H9 (cell line): Measurements from ENCODE around the gene MAD1L1. TPM values are rescaled to one million over a fixed set of nuclear protein-coding genes. Genes with fewer than 3 reads are reported as not detected.

Experiments
- DNase-seq: peaks from one replicate; pipeline ENCODE4 v3.0.0-alpha.2; 2017
- H2AFZ ChIP-seq: one replicate; pipeline ENCODE4 v1.6.1; 2013; ENCODE audit warnings: mild to moderate bottlenecking, low read length, control low read depth, moderate library complexity
- H2AK5ac ChIP-seq: 2 replicates; pipeline ENCODE4 v1.6.1; 2013; ENCODE audit warnings: low read length, control low read depth, mixed read lengths; ENCODE audit not compliant: insufficient read length
- H2BK120ac ChIP-seq: one replicate; pipeline ENCODE4 v1.6.1; 2013; ENCODE audit warnings: low read depth, mild to moderate bottlenecking, low read length, control low read depth, inconsistent platforms; ENCODE audit not compliant: poor library complexity, severe bottlenecking
- H2BK12ac ChIP-seq: 2 replicates; pipeline ENCODE4 v1.6.1; 2013; ENCODE audit warnings: low read length, control low read depth, mixed read lengths, low read depth; ENCODE audit not compliant: insufficient read length
- H2BK15ac ChIP-seq: 2 replicates; pipeline ENCODE4 v1.6.1; 2013; ENCODE audit warnings: low read depth, low read length, control low read depth
- H2BK20ac ChIP-seq: one replicate; pipeline ENCODE4 v1.6.1; 2013; ENCODE audit warnings: low read depth, mild to moderate bottlenecking, low read length, control low read depth, inconsistent platforms; ENCODE audit not compliant: poor library complexity, severe bottlenecking
- H2BK5ac ChIP-seq: 2 replicates; pipeline ENCODE4 v1.6.1; 2013; ENCODE audit warnings: low read length, control low read depth, mixed read lengths; ENCODE audit not compliant: insufficient read length
- H3K14ac ChIP-seq: 2 replicates; pipeline ENCODE4 v1.6.1; 2013; ENCODE audit warnings: low read length, control low read depth; ENCODE audit not compliant: insufficient read depth
- H3K18ac ChIP-seq: 2 replicates; pipeline ENCODE4 v1.6.1; 2013; ENCODE audit warnings: low read depth, mild to moderate bottlenecking, mixed read lengths, low read length, control low read depth; ENCODE audit not compliant: insufficient read length
- H3K23ac ChIP-seq: 2 replicates; pipeline ENCODE4 v1.6.1; 2013; ENCODE audit warnings: low read length, control low read depth, mixed read lengths, low read depth; ENCODE audit not compliant: insufficient read length
- H3K23me2 ChIP-seq: 2 replicates; pipeline ENCODE4 v1.6.1; 2013; ENCODE audit warnings: low read depth, mild to moderate bottlenecking, mixed read lengths, low read length, control low read depth; ENCODE audit not compliant: insufficient read length, poor library complexity, severe bottlenecking
- H3K27ac ChIP-seq: 2 replicates; pipeline ENCODE4 v1.5.1; 2013; ENCODE audit warnings: low read length, control low read depth, mixed read lengths, low read depth; ENCODE audit not compliant: insufficient read length
- H3K27me3 ChIP-seq: 2 replicates; pipeline ENCODE4 v1.6.1; 2013; ENCODE audit warnings: low read length, control low read depth, inconsistent platforms; ENCODE audit not compliant: insufficient read depth
- H3K4ac ChIP-seq: 2 replicates; pipeline ENCODE4 v1.6.1; 2013; ENCODE audit warnings: low read depth, mild to moderate bottlenecking, control low read depth, inconsistent platforms, low read length, moderate library complexity
- H3K4me1 ChIP-seq: 2 replicates; pipeline ENCODE4 v1.6.1; 2013; ENCODE audit warnings: low read length, control low read depth, inconsistent platforms; ENCODE audit not compliant: insufficient read depth
- H3K4me2 ChIP-seq: 2 replicates; pipeline ENCODE4 v1.6.1; 2013; ENCODE audit warnings: low read length, control low read depth, mixed read lengths; ENCODE audit not compliant: insufficient read length, insufficient read depth
- H3K56ac ChIP-seq: 2 replicates; pipeline ENCODE4 v1.6.1; 2013; ENCODE audit warnings: low read depth, mild to moderate bottlenecking, mixed read lengths, low read length, control low read depth; ENCODE audit not compliant: insufficient read length
- H3K79me1 ChIP-seq: 2 replicates; pipeline ENCODE4 v1.6.1; 2013; ENCODE audit warnings: low read depth, mild to moderate bottlenecking, moderate library complexity, low read length, control low read depth, inconsistent platforms; ENCODE audit not compliant: insufficient read depth, poor library complexity, severe bottlenecking
- H3K79me2 ChIP-seq: 2 replicates; pipeline ENCODE4 v1.6.1; 2013; ENCODE audit warnings: low read length, control low read depth, inconsistent platforms; ENCODE audit not compliant: insufficient read depth
- H3K9ac ChIP-seq: 2 replicates; pipeline ENCODE4 v1.6.1; 2013; ENCODE audit warnings: low read length, control low read depth, mixed read lengths; ENCODE audit not compliant: insufficient read length; ENCODE audit errors: extremely low read depth
- H3K9me3 ChIP-seq: one replicate; pipeline ENCODE4 v1.6.1; 2013; ENCODE audit warnings: low read depth, low read length, inconsistent platforms; ENCODE audit not compliant: control insufficient read depth
- H3T11ph ChIP-seq: one replicate; pipeline ENCODE4 v1.6.1; 2013; ENCODE audit warnings: mild to moderate bottlenecking, low read length, control low read depth, inconsistent platforms
- H4K20me1 ChIP-seq: one replicate; pipeline ENCODE4 v1.6.1; 2013; ENCODE audit not compliant: control insufficient read depth, insufficient read length, insufficient read depth
- H4K5ac ChIP-seq: 2 replicates; pipeline ENCODE4 v1.6.1; 2013; ENCODE audit warnings: low read depth, mild to moderate bottlenecking, mixed read lengths, low read length, control low read depth; ENCODE audit not compliant: insufficient read length
- H4K8ac ChIP-seq: replicated peaks from 2 replicates; pipeline ENCODE4 v1.6.1; 2013; ENCODE audit warnings: low read length, control low read depth, mixed read lengths, low read depth; ENCODE audit not compliant: insufficient read length
- H4K91ac ChIP-seq: 2 replicates; pipeline ENCODE4 v1.6.1; 2013; ENCODE audit warnings: low read depth, mild to moderate bottlenecking, moderate library complexity, mixed read lengths, low read length, control low read depth; ENCODE audit not compliant: insufficient read length
- H3K27ac Mint-ChIP-seq, 3 experiments: 2 replicates in 2 of 3; 3 replicates in 1 of 3; pipeline ENCODE4 v1.8.0; 2020 to 2021; ENCODE audit warnings: mixed read lengths in 3 of 3, mild to moderate bottlenecking in 1 of 3, moderate library complexity in 1 of 3
- H3K27me3 Mint-ChIP-seq: 2 replicates; pipeline ENCODE4 v1.8.0; 2021; ENCODE audit warnings: low read depth, mild to moderate bottlenecking, moderate library complexity, mixed read lengths
- H3K36me3 Mint-ChIP-seq, 3 experiments: 2 replicates in 2 of 3; 3 replicates in 1 of 3; pipeline ENCODE4 v1.8.0; 2020 to 2021; ENCODE audit warnings: low read depth in 3 of 3, mixed read lengths in 3 of 3; ENCODE audit not compliant: insufficient read depth in 1 of 3
- H3K4me1 Mint-ChIP-seq, 2 experiments: 2 replicates each; pipeline ENCODE4 v1.8.0; 2020; ENCODE audit warnings: mixed read lengths in 2 of 2
- H3K4me3 Mint-ChIP-seq, 2 experiments: 2 replicates in 1 of 2; 3 replicates in 1 of 2; pipeline ENCODE4 v1.8.0; 2020 to 2021; ENCODE audit warnings: mild to moderate bottlenecking in 2 of 2, mixed read lengths in 2 of 2, moderate library complexity in 1 of 2
- H3K9me3 Mint-ChIP-seq, 2 experiments: 2 replicates in 1 of 2; 3 replicates in 1 of 2; pipeline ENCODE4 v1.8.0; 2020; ENCODE audit warnings: mild to moderate bottlenecking in 2 of 2, mixed read lengths in 2 of 2, moderate library complexity in 1 of 2
- WGBS: extraction: QIAGEN DNeasy Blood & Tissue Kit; methylation state at CpG from one replicate; pipeline ENCODE4 v1.1.7; 2013; ENCODE audit warnings: missing lambda C conversion rate, low lambda C conversion rate, mixed read lengths; ENCODE audit not compliant: insufficient read length; ENCODE audit errors: extremely low coverage; 5-methylcytosine and 5-hydroxymethylcytosine counted together
- total RNA-seq: library from RNA; stranded (reverse); gene quantifications from 2 replicates; pipeline ENCODE4 v1.2.1, GENCODE V29; 2021
- TF ChIP-seq, protein P1 (sequence below): fragments of 200-600 bp; sonication (generic); conservative IDR thresholded peaks from 3 replicates; pipeline ENCODE4 v1.8.0; 2021; ENCODE audit warnings: antibody characterized with exemption, mild to moderate bottlenecking

MAD1L1 gene
- total RNA-seq, 1 experiment from 2014 or later: 39.0 TPM

DNA sequence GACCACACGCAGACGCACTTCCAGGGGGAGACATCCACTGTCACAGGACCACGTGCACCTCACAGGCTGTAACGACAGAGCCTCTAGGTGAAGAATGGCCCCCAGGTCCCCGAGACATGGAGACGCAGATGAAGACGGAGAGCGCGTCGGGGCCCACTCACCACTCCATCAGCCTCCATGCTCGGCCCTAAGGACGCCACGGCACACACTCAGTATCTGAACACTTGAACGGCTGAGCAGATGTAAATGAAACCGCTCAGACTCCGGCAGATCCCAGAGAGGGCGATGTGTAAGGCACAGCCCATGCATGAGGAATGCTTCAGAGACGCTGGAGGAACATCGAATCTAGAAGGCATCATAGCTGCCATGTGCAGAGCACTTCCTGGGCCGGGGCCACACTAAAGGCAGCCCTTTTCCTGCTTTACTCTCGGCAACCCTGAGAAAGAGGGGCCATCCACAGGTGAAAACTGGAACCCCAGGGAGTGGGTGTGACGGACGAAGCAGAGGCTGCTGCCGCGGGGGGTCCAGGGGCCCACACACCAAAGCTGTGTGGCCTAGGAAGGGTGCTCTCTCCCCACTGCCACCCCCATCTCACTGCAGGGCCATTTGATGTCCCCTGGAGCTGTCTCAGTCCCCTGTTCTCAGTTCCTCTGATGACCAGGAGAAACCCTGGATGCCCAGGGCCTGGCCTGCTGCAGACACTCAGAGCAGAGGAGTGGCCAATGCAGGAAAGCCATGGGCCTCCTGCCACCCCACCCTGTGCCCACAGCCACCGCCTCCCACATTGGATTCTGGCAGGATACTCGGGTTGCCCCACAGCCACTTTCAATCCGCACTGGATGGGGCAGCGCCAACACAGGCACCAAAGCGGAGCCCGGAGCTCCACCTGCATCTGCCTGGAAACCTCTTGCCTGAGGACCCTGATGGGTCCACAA lies 253.8 kb downstream of the MAD1L1 start:
- no peak overlapping the region for H2BK20ac ChIP-seq
- H3K9me3 Mint-ChIP-seq: peaks cover 16 to 20% of the 10 kb centered on the region in 2 experiments
- H3K23ac ChIP-seq: no peak overlapping the region
- H3K27ac Mint-ChIP-seq: peak overlapping the region in 1 of 3 experiments; percentile 80; a peak in 3 of 7 replicates
- H3K14ac ChIP-seq: no peak overlapping the region
- H2AK5ac ChIP-seq: no peak overlapping the region
- H3K18ac ChIP-seq: no peak overlapping the region
- no peak overlapping the region; a peak in 1 of 5 replicates for H3K4me3 Mint-ChIP-seq
- no peaks in the 10 kb centered on the region for H3K79me1 ChIP-seq
- H3K9me3 ChIP-seq: peaks cover 5% of the 10 kb centered on the region
- no peak overlapping the region for H3K56ac ChIP-seq
- H3K79me2 ChIP-seq: no peaks in the 10 kb centered on the region
- no peaks in the 10 kb centered on the region for H4K20me1 ChIP-seq
- no peaks in the 10 kb centered on the region for H3K4me1 ChIP-seq
- H2BK5ac ChIP-seq: no peak overlapping the region
- H2AFZ ChIP-seq: no peak overlapping the region
- H4K5ac ChIP-seq: no peak overlapping the region
- no peak overlapping the region for H4K91ac ChIP-seq
- no peak for DNase-seq
- no peaks in the 10 kb centered on the region for H3K23me2 ChIP-seq
- no peaks in the 10 kb centered on the region for H3K27me3 ChIP-seq
- no peaks in the 10 kb centered on the region for H3K27me3 Mint-ChIP-seq
- no peak overlapping the region for H2BK15ac ChIP-seq
- peaks cover 24 to 34% (median 28%) of the 10 kb centered on the region in 3 experiments for H3K36me3 Mint-ChIP-seq
- TF ChIP-seq, protein P1, sequence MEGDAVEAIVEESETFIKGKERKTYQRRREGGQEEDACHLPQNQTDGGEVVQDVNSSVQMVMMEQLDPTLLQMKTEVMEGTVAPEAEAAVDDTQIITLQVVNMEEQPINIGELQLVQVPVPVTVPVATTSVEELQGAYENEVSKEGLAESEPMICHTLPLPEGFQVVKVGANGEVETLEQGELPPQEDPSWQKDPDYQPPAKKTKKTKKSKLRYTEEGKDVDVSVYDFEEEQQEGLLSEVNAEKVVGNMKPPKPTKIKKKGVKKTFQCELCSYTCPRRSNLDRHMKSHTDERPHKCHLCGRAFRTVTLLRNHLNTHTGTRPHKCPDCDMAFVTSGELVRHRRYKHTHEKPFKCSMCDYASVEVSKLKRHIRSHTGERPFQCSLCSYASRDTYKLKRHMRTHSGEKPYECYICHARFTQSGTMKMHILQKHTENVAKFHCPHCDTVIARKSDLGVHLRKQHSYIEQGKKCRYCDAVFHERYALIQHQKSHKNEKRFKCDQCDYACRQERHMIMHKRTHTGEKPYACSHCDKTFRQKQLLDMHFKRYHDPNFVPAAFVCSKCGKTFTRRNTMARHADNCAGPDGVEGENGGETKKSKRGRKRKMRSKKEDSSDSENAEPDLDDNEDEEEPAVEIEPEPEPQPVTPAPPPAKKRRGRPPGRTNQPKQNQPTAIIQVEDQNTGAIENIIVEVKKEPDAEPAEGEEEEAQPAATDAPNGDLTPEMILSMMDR: no peak
- no peak overlapping the region for H3K4ac ChIP-seq
- no peak overlapping the region for H3T11ph ChIP-seq
- WGBS: no CpG with 5 or more reads among the region's 31 CpGs
- no peak overlapping the region for H2BK12ac ChIP-seq
- H4K8ac ChIP-seq: no peak overlapping the region
- peaks cover 2 to 8% of the 10 kb centered on the region in 2 experiments; a peak in 2 of 4 replicates for H3K4me1 Mint-ChIP-seq
- H2BK120ac ChIP-seq: no peak overlapping the region
- H3K9ac ChIP-seq: no peak overlapping the region
- no peak overlapping the region for H3K27ac ChIP-seq
- no peak overlapping the region for H3K4me2 ChIP-seq
